ENCODE results near the gene PID1. TPM values are rescaled to one million over a fixed set of nuclear protein-coding genes. Genes with fewer than 3 reads are reported as not detected.

Gene PID1
- total RNA-seq, 2 experiments from 2014 or later = not detected

GRCh38 chr2:229226382-229226781 lies 44.7 kb downstream of the PID1 start:
- Histone ChIP-seq H3K36me3 (ENCODE audit: insufficient read depth, low read length) (no peaks in the 10 kb centered on the region), H3K79me2 (ENCODE audit: insufficient read depth, low read depth, low read length) (no peaks in the 10 kb centered on the region), H2AFZ (ENCODE audit: low read length) (no peak overlapping the region), H3K9me2 (ENCODE audit: insufficient read depth, low read length) (no peaks in the 10 kb centered on the region), H3K9me3 (ENCODE audit: low read length) (no peaks in the 10 kb centered on the region), H3K4me2 (ENCODE audit: low read length) (no peak overlapping the region), H3K4me3 (ENCODE audit: low read depth, low read length, poor library complexity, severe bottlenecking) (no peak overlapping the region), H3K27ac (ENCODE audit: low read depth, low read length, poor library complexity, severe bottlenecking) (no peak overlapping the region), H4K20me1 (ENCODE audit: insufficient read depth, low read length) (no peaks in the 10 kb centered on the region), H3K4me1 (ENCODE audit: insufficient read depth, low read length, poor library complexity, severe bottlenecking) (no peaks in the 10 kb centered on the region)
- CTCF ChIA-PET (ENCODE audit: unreplicated experiment) = no interaction called here
- BruUV-seq (replicated peaks) = no TSS peak
- TF ChIP-seq CTCF (conservative IDR thresholded peaks at IDR 0.05; ENCODE audit: low read length) (no peak), EZH2phosphoT487 (IDR thresholded peaks at IDR 0.05; ENCODE audit: borderline replicate concordance, low read depth, low read length) (no peak)
- intact Hi-C loops (cut with micrococcal nuclease; ENCODE audit: unreplicated experiment) = no loop called here
- DNase-seq (ENCODE audit: low spot score) = no peak
- POLR2A ChIA-PET = no interaction called here

DNA sequence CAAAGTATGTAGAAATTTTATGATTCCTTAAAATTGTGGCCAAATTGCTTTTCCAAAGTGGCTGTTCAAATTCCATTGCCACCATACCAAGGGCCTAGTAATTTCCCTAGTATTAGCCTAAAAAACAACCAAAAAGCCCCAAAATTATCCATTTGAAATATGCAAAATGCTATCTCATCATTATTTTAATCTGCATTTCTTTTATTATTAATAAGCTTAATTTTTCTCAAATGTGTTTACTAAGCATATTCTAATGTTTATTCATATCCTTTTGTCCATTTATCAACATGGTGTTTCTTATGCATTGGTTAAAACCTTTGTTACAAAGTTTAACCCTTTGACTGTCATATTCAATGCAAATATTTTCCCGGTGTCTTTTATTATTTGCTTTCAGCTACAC lies 48.0 kb downstream of the PID1 start:
- no peak overlapping the region for H3K27ac ChIP-seq (ENCODE audit: low read depth, low read length, poor library complexity, severe bottlenecking)
- no peak overlapping the region for H3K4me2 ChIP-seq (ENCODE audit: low read length)
- POLR2A ChIA-PET = no interaction called here
- H3K9me2 ChIP-seq (ENCODE audit: insufficient read depth, low read length) = no peaks in the 10 kb centered on the region
- no TSS peak for BruUV-seq (replicated peaks)
- H3K4me3 ChIP-seq (ENCODE audit: low read depth, low read length, poor library complexity, severe bottlenecking) = no peak overlapping the region
- CTCF ChIA-PET (ENCODE audit: unreplicated experiment) = no interaction called here
- H3K36me3 ChIP-seq (ENCODE audit: insufficient read depth, low read length) = no peaks in the 10 kb centered on the region
- TF ChIP-seq EZH2phosphoT487 (IDR thresholded peaks at IDR 0.05; ENCODE audit: borderline replicate concordance, low read depth, low read length) = no peak
- TF ChIP-seq CTCF (conservative IDR thresholded peaks at IDR 0.05; ENCODE audit: low read length) = no peak
- H3K4me1 ChIP-seq (ENCODE audit: insufficient read depth, low read length, poor library complexity, severe bottlenecking) = no peaks in the 10 kb centered on the region
- H3K79me2 ChIP-seq (ENCODE audit: insufficient read depth, low read depth, low read length) = no peaks in the 10 kb centered on the region
- DNase-seq (ENCODE audit: low spot score) = no peak
- H2AFZ ChIP-seq (ENCODE audit: low read length) = no peak overlapping the region
- no peaks in the 10 kb centered on the region for H3K9me3 ChIP-seq (ENCODE audit: low read length)
- H4K20me1 ChIP-seq (ENCODE audit: insufficient read depth, low read length) = no peaks in the 10 kb centered on the region
- intact Hi-C loops (cut with micrococcal nuclease; ENCODE audit: unreplicated experiment) = no loop called here

DNA sequence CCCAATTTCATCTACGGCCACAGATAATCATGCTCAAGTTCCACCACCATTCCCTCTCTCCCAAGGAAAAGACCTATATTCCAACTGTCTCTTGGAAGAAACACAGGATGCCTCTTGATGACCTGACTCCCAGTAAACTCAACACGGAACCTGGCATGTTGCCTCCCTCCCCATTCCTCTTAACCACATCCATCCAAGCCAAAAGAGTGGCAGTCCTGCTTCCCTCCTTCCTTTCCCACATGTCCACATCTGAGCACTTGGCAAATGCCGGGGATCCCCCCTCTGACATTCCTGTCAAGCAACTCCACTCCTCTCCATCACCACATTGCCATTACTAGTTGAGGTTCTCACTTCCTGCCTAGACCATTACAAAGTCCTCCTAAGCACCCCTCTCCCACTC lies 49.4 kb downstream of the PID1 start:
- Histone ChIP-seq H3K36me3 (ENCODE audit: insufficient read depth, low read length) (no peaks in the 10 kb centered on the region), H3K4me2 (ENCODE audit: low read length) (no peak overlapping the region), H3K79me2 (ENCODE audit: insufficient read depth, low read depth, low read length) (no peaks in the 10 kb centered on the region), H3K27ac (ENCODE audit: low read depth, low read length, poor library complexity, severe bottlenecking) (no peak overlapping the region), H3K9me3 (ENCODE audit: low read length) (no peaks in the 10 kb centered on the region), H2AFZ (ENCODE audit: low read length) (no peak overlapping the region), H3K4me3 (ENCODE audit: low read depth, low read length, poor library complexity, severe bottlenecking) (no peak overlapping the region), H3K4me1 (ENCODE audit: insufficient read depth, low read length, poor library complexity, severe bottlenecking) (no peaks in the 10 kb centered on the region), H4K20me1 (ENCODE audit: insufficient read depth, low read length) (no peaks in the 10 kb centered on the region), H3K9me2 (ENCODE audit: insufficient read depth, low read length) (no peaks in the 10 kb centered on the region)
- no peak for TF ChIP-seq CTCF (conservative IDR thresholded peaks at IDR 0.05; ENCODE audit: low read length)
- TF ChIP-seq EZH2phosphoT487 (IDR thresholded peaks at IDR 0.05; ENCODE audit: borderline replicate concordance, low read depth, low read length) = no peak
- ChIA-PET POLR2A (no interaction called here), CTCF (ENCODE audit: unreplicated experiment) (no interaction called here)
- intact Hi-C loops (cut with micrococcal nuclease; ENCODE audit: unreplicated experiment) = no loop called here
- DNase-seq (ENCODE audit: low spot score) = no peak
- BruUV-seq (replicated peaks) = no TSS peak

All from OCI-LY7 (cell line).